Amniotic stem cell (primary cell): ENCODE measurements around the gene GAPDHS.

Source experiments
- DNase-seq: peaks from one replicate; lab custom pipeline; 2025; lab: John Stamatoyannopoulos, UW

The GAPDHS gene

GRCh38 chr19:35539850-35540249 lies 6.6 kb downstream of the GAPDHS start:
- DNase-seq, result no peak

- no peak for DNase-seq
Measured at GRCh38 chr19:35540356-35540927, 7.2 kb downstream of the GAPDHS start.

- DNase-seq, result no peak
Measured at GRCh38 chr19:35542209-35542608, 9.0 kb downstream of the GAPDHS start.

- no peak for DNase-seq
Measured at GRCh38 chr19:35543280-35544109, 10.2 kb downstream of the GAPDHS start.

- DNase-seq, result no peak
Measured at GRCh38 chr19:35544110-35544802, 11.0 kb downstream of the GAPDHS start.

GRCh38 chr19:35545001-35545854 lies 12.0 kb downstream of the GAPDHS start, which contains the start of gene TMEM147:
Gene TMEM147, plus strand, starts transcription at chr19:35545626. Its CDS starts 114 bp downstream, at chr19:35545740.
- peak; percentile 80 for DNase-seq

- DNase-seq, result no peak
Measured at GRCh38 chr19:35545855-35546381, 12.7 kb downstream of the GAPDHS start.

- no peak for DNase-seq
Measured at GRCh38 chr19:35546532-35546931, 13.3 kb downstream of the GAPDHS start.

- peak; percentile 49 for DNase-seq
Measured at GRCh38 chr19:35549174-35549788, 16.0 kb downstream of the GAPDHS start.

- no peak for DNase-seq
Measured at GRCh38 chr19:35549879-35550523, 16.7 kb downstream of the GAPDHS start.

- DNase-seq, result no peak
Measured at GRCh38 chr19:35551091-35551810, 18.0 kb downstream of the GAPDHS start.

- no peak for DNase-seq
Measured at GRCh38 chr19:35552534-35553384, 19.5 kb downstream of the GAPDHS start.

- no peak for DNase-seq
Measured at GRCh38 chr19:35553385-35554000, 20.2 kb downstream of the GAPDHS start.

- DNase-seq, result no peak
Measured at GRCh38 chr19:35554076-35554475, 20.8 kb downstream of the GAPDHS start.

- DNase-seq, result no peak
Measured at GRCh38 chr19:35555301-35556005, 22.2 kb downstream of the GAPDHS start.

GRCh38 chr19:35556025-35556590 lies 22.9 kb downstream of the GAPDHS start:
- no peak for DNase-seq

GRCh38 chr19:35556846-35557538 lies 23.7 kb downstream of the GAPDHS start:
- DNase-seq, result no peak
